Aorta (tissue), 5 donors: ENCODE measurements around the gene CACHD1. TPM values are rescaled to one million over a fixed set of nuclear protein-coding genes. Genes with fewer than 3 reads are reported as not detected.

Experiments
- ATAC-seq: fragments of 200-7000 bp; cut with Tn5 transposase; one replicate; pipeline ENCODE4 v1.9.1; 2022; ENCODE audit warnings: moderate library complexity; ENCODE audit not compliant: low FRiP score
- DNase-seq, 2 donors: peaks; one replicate each; pipeline ENCODE4 v3.0.0-alpha.2; 2020
- H3K27ac ChIP-seq, 2 donors: one replicate each; pipeline ENCODE4 v1.5.1; 2013; ENCODE audit warnings: low read length in 2 of 2, mild to moderate bottlenecking in 2 of 2, moderate library complexity in 2 of 2, control low read depth in 1 of 2, inconsistent platforms in 1 of 2, low read depth in 1 of 2
- H3K27me3 ChIP-seq, 2 donors: one replicate each; pipeline ENCODE4 v1.6.1; 2013; ENCODE audit warnings: control low read depth in 1 of 2, low read length in 1 of 2, mild to moderate bottlenecking in 1 of 2, moderate library complexity in 1 of 2; ENCODE audit not compliant: insufficient read depth in 2 of 2, control insufficient read depth in 1 of 2
- H3K36me3 ChIP-seq, 2 donors: one replicate each; pipeline ENCODE4 v1.6.1; 2013; ENCODE audit warnings: control low read depth in 1 of 2, low read length in 1 of 2, mild to moderate bottlenecking in 1 of 2; ENCODE audit not compliant: insufficient read depth in 2 of 2, control insufficient read depth in 1 of 2
- H3K4me1 ChIP-seq, 2 donors: one replicate each; pipeline ENCODE4 v1.6.1; 2013; ENCODE audit warnings: low read length in 2 of 2, control low read depth in 1 of 2, mild to moderate bottlenecking in 1 of 2, moderate library complexity in 1 of 2; ENCODE audit not compliant: insufficient read depth in 2 of 2, control insufficient read depth in 1 of 2
- H3K4me3 ChIP-seq, 2 donors: one replicate each; pipeline ENCODE4 v1.5.1; 2013; ENCODE audit warnings: low read length in 2 of 2, control low read depth in 1 of 2, mild to moderate bottlenecking in 1 of 2
- H3K9me3 ChIP-seq: one replicate; pipeline ENCODE4 v1.6.1; 2013; ENCODE audit warnings: mild to moderate bottlenecking, low read length; ENCODE audit not compliant: control insufficient read depth
- WGBS, 2 donors: extraction: QIAGEN DNeasy Blood & Tissue Kit; methylation state at CpG; one replicate each; pipeline ENCODE4 v1.1.7; 2013; 5-methylcytosine and 5-hydroxymethylcytosine counted together
- intact Hi-C, 2 donors: fragments of 100-400 bp; cut with DNase I; formaldehyde crosslinking; loops; one replicate each; pipeline versions ENCODE4 v1.14.2 to v1.15.0; 2022
- polyA plus RNA-seq, 2 donors: library from polyadenylated mRNA; stranded (reverse); fragments of 200-250 nt; gene quantifications; one replicate each; pipeline ENCODE4 v1.2.3, GENCODE V29; 2013
- total RNA-seq, 2 donors: library from RNA; stranded (reverse); fragmentation: NEBNext Ultra II Directional; extraction: Animal tissue kit (Norgen Biotek cat#: 25700); gene quantifications; one replicate each; pipeline ENCODE4 v1.2.1, GENCODE V29; 2021
- donor health status: healthy with polysubstance abuse.
- donor health status: Bipolar disorder and iron deficiency.
- donor health status: DM: no; HTN: no; CAD: no.
- donor health status: DM: no; HTN: no; CAD: no.
- donor health status: DM: yes; HTN: yes; CAD: no.

Gene CACHD1
- total and polyA plus RNA-seq, 4 donors, result 1.4 to 26.5 (median 5.0) TPM

GRCh38 chr1:64538389-64538788 is 68.5 kb downstream of the CACHD1 start:
- H3K4me1 ChIP-seq, result peaks cover 0 to 5% of the 10 kb centered on the region in 2 donors
- 94% methylated on average over 3 of the region's 3 CpGs for WGBS, 2 donors
- intact Hi-C loops, result loop anchor here in 1 of 2 donors (10.0 kb wide), 1 partner anchor 64 kb away; the partner anchor contains the start of gene CACHD1

GRCh38 chr1:64539289-64539688 is 69.4 kb downstream of the CACHD1 start:
- no peak overlapping the region for H3K4me3 ChIP-seq
- 33 to 40% methylated on average over 3 of the region's 3 CpGs for WGBS, 2 donors
- no peaks in the 10 kb centered on the region for H3K27me3 ChIP-seq
- intact Hi-C loops, result loop anchor here in 1 of 2 donors (10.0 kb wide), 1 partner anchor 64 kb away; the partner anchor contains the start of gene CACHD1
- peaks cover 0 to 5% of the 10 kb centered on the region in 2 donors for H3K4me1 ChIP-seq
- DNase-seq, result no peak
- H3K9me3 ChIP-seq, result peaks cover 3% of the 10 kb centered on the region
- H3K36me3 ChIP-seq, result no peaks in the 10 kb centered on the region
- peak overlapping the region in 1 of 2 donors; percentile 22 for H3K27ac ChIP-seq
- no peak for ATAC-seq

More at GRCh38 chr1:64538389-64538788, 68.5 kb downstream of the CACHD1 start:
- DNase-seq, result no peak
- H3K36me3 ChIP-seq, result no peaks in the 10 kb centered on the region
- H3K27ac ChIP-seq, result no peak overlapping the region
- no peak overlapping the region for H3K4me3 ChIP-seq
- H3K27me3 ChIP-seq, result no peaks in the 10 kb centered on the region
- H3K9me3 ChIP-seq, result peaks cover 3% of the 10 kb centered on the region
- ATAC-seq, result no peak

- WGBS, 2 donors, result 43 to 56% methylated on average over 2 of the region's 2 CpGs
- no peak overlapping the region for H3K4me3 ChIP-seq
- ATAC-seq (no peak), DNase-seq (peak; percentile 85 to 86)
- H3K27ac ChIP-seq, result no peak overlapping the region
- H3K36me3 ChIP-seq, result no peaks in the 10 kb centered on the region
- no peaks in the 10 kb centered on the region for H3K27me3 ChIP-seq
- H3K9me3 ChIP-seq, result no peaks in the 10 kb centered on the region
- H3K4me1 ChIP-seq, result peaks cover 0 to 5% of the 10 kb centered on the region in 2 donors
- intact Hi-C loops, result loop anchor here in 1 of 2 donors (10.0 kb wide), 1 partner anchor 65 kb away; the partner anchor contains the start of gene CACHD1
These were observed 69.9 kb downstream of the CACHD1 start for GRCh38 chr1:64539781-64540218.

DNA sequence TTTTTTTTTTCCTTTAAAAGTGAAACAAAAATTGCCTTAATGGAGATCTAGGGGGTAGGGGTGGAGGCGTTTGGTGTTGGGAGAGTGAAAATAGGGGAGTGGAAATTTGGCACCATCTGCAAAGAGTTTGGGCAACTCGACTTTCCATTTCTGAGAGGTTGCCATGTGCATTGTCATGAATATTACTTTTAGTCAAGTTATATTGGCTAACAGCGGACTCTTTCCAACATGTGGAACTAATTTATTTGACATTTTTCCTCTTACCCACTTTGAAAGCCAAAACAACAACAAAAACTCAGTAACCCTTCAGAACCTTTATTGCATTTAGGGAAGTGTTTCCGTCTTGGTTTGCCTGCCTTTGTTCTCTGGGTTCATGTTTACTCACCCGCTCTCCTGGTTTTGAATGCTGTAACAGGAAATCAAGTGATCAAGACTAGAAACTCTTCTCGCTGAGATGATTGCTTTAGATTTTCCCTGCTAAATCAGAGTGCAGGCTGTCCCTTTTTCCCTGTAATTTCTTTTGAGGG is 70.4 kb downstream of the CACHD1 start:
- no peaks in the 10 kb centered on the region for H3K9me3 ChIP-seq
- H3K27me3 ChIP-seq, result no peaks in the 10 kb centered on the region
- H3K4me1 ChIP-seq, result peaks cover 0 to 5% of the 10 kb centered on the region in 2 donors
- intact Hi-C loops, result no loop called here
- WGBS, 2 donors, result 42 to 48% methylated on average over 6 of the region's 6 CpGs
- no peak overlapping the region for H3K4me3 ChIP-seq
- ATAC-seq (peak; percentile 15), DNase-seq (no peak)
- no peaks in the 10 kb centered on the region for H3K36me3 ChIP-seq
- no peak overlapping the region for H3K27ac ChIP-seq

GRCh38 chr1:64542118-64542517 is 72.2 kb downstream of the CACHD1 start:
- no peak for DNase-seq
- Histone ChIP-seq H3K27ac (no peak overlapping the region), H3K4me3 (no peak overlapping the region), H3K27me3 (no peaks in the 10 kb centered on the region), H3K4me1 (peaks cover 2 to 5% of the 10 kb centered on the region in 2 donors), H3K9me3 (no peaks in the 10 kb centered on the region), H3K36me3 (no peaks in the 10 kb centered on the region)
- ATAC-seq, result no peak
- WGBS, 2 donors, result 93 to 95% methylated on average over 4 of the region's 4 CpGs
- intact Hi-C loops, result no loop called here

GRCh38 chr1:64543831-64544230 is 73.9 kb downstream of the CACHD1 start:
- Histone ChIP-seq H3K4me1 (peaks cover 2 to 5% of the 10 kb centered on the region in 2 donors), H3K27me3 (no peaks in the 10 kb centered on the region), H3K27ac (no peak overlapping the region), H3K4me3 (no peak overlapping the region), H3K9me3 (no peaks in the 10 kb centered on the region), H3K36me3 (no peaks in the 10 kb centered on the region)
- DNase-seq (no peak), ATAC-seq (no peak)
- 92 to 95% methylated on average over 4 of the region's 4 CpGs for WGBS, 2 donors
- intact Hi-C loops, result no loop called here

GRCh38 chr1:64545118-64545843 is 75.4 kb downstream of the CACHD1 start:
- H3K4me1 ChIP-seq, result peaks cover 1 to 2% of the 10 kb centered on the region in 2 donors
- no peak for ATAC-seq
- H3K36me3 ChIP-seq, result no peaks in the 10 kb centered on the region
- intact Hi-C loops, result no loop called here
- H3K4me3 ChIP-seq, result no peak overlapping the region
- H3K27ac ChIP-seq, result no peak overlapping the region
- WGBS, 2 donors, result 86 to 92% methylated on average over 6 of the region's 6 CpGs
- DNase-seq, result no peak
- no peaks in the 10 kb centered on the region for H3K9me3 ChIP-seq
- no peaks in the 10 kb centered on the region for H3K27me3 ChIP-seq

- Histone ChIP-seq H3K27ac (no peak overlapping the region), H3K36me3 (no peaks in the 10 kb centered on the region), H3K4me3 (no peak overlapping the region), H3K9me3 (no peaks in the 10 kb centered on the region), H3K4me1 (peaks cover 0 to 2% of the 10 kb centered on the region in 2 donors), H3K27me3 (no peaks in the 10 kb centered on the region)
- DNase-seq (no peak), ATAC-seq (no peak)
- WGBS, 2 donors, result 3 to 8% methylated on average over 2 of the region's 2 CpGs
- intact Hi-C loops, result no loop called here
These were observed 76.1 kb downstream of the CACHD1 start for GRCh38 chr1:64546013-64546412.
